ENCODE data around the gene HIRA.

HIRA gene

GRCh38 chr22:19410941-19411689 lies 20.4 kb downstream of the HIRA start:
- peak; percentile 67 for DNase-seq (ENCODE audit: low spot score)

- DNase-seq (ENCODE audit: low spot score), result no peak
These were observed 23.6 kb downstream of the HIRA start for GRCh38 chr22:19407649-19408606.

- DNase-seq (ENCODE audit: low spot score), result no peak
These were observed 24.7 kb downstream of the HIRA start for GRCh38 chr22:19406846-19407245.

GRCh38 chr22:19406281-19406811 lies 25.2 kb downstream of the HIRA start:
- no peak for DNase-seq (ENCODE audit: low spot score)

- no peak for DNase-seq (ENCODE audit: low spot score)
These were observed 25.9 kb downstream of the HIRA start for GRCh38 chr22:19405652-19406051.

- no peak for DNase-seq (ENCODE audit: low spot score)
These were observed 26.4 kb downstream of the HIRA start for GRCh38 chr22:19405133-19405532.

- DNase-seq (ENCODE audit: low spot score), result no peak
These were observed 26.9 kb downstream of the HIRA start for GRCh38 chr22:19404676-19405075.

GRCh38 chr22:19402642-19403191 lies 28.8 kb downstream of the HIRA start:
- DNase-seq (ENCODE audit: low spot score), result no peak

- DNase-seq (ENCODE audit: low spot score), result no peak
These were observed 30.1 kb downstream of the HIRA start for GRCh38 chr22:19401483-19401882.

- no peak for DNase-seq (ENCODE audit: low spot score)
These were observed 30.7 kb downstream of the HIRA start for GRCh38 chr22:19400881-19401280.

- DNase-seq (ENCODE audit: low spot score), result no peak
These were observed 32.9 kb downstream of the HIRA start for GRCh38 chr22:19398652-19399051.

GRCh38 chr22:19398206-19398605 lies 33.3 kb downstream of the HIRA start:
- no peak for DNase-seq (ENCODE audit: low spot score)

GRCh38 chr22:19397734-19398104 lies 33.8 kb downstream of the HIRA start:
- no peak for DNase-seq (ENCODE audit: low spot score)

- no peak for DNase-seq (ENCODE audit: low spot score)
These were observed 34.4 kb downstream of the HIRA start for GRCh38 chr22:19396934-19397733.

GRCh38 chr22:19396561-19396933 lies 35.0 kb downstream of the HIRA start:
- no peak for DNase-seq (ENCODE audit: low spot score)

GRCh38 chr22:19395276-19395675 lies 36.3 kb downstream of the HIRA start:
- no peak for DNase-seq (ENCODE audit: low spot score)

- DNase-seq (ENCODE audit: low spot score), result no peak
These were observed 37.1 kb downstream of the HIRA start for GRCh38 chr22:19394274-19395050.

GRCh38 chr22:19393704-19394103 lies 37.8 kb downstream of the HIRA start:
- no peak for DNase-seq (ENCODE audit: low spot score)

GRCh38 chr22:19387575-19387974 lies 44.0 kb downstream of the HIRA start:
- no peak for DNase-seq (ENCODE audit: low spot score)

GRCh38 chr22:19387038-19387437 lies 44.5 kb downstream of the HIRA start:
- no peak for DNase-seq (ENCODE audit: low spot score)

GRCh38 chr22:19386248-19386647 lies 45.3 kb downstream of the HIRA start:
- no peak for DNase-seq (ENCODE audit: low spot score)
